Ectodermal cell (in vitro differentiated cells): ENCODE results near the gene ALPK3.
"Not testable (repeated sequence)": the region's sequence is repeated elsewhere in the genome, so short reads cannot be mapped to it uniquely, and the experiment has no call there.

Source experiments
- H3K27ac ChIP-seq: 2 replicates; pipeline ENCODE4 v1.7.0; 2013; ENCODE audit warnings: mild to moderate bottlenecking, low read depth, low read length; ENCODE audit not compliant: insufficient read depth, poor library complexity, severe bottlenecking
- H3K27me3 ChIP-seq: 2 replicates; pipeline ENCODE4 v1.7.0; 2013; ENCODE audit warnings: mild to moderate bottlenecking, low read length; ENCODE audit not compliant: insufficient read depth, control insufficient read depth, poor library complexity, severe bottlenecking
- H3K36me3 ChIP-seq: one replicate; pipeline ENCODE4 v1.7.0; 2013; ENCODE audit warnings: low read length; ENCODE audit not compliant: control insufficient read depth, insufficient read depth
- H3K4me1 ChIP-seq: one replicate; pipeline ENCODE4 v1.7.0; 2013; ENCODE audit warnings: low read length; ENCODE audit not compliant: control insufficient read depth, insufficient read depth
- H3K4me3 ChIP-seq: 2 replicates; pipeline ENCODE4 v1.7.0; 2013; ENCODE audit warnings: low read depth, low read length, control low read depth; ENCODE audit not compliant: insufficient read depth
- H3K9me3 ChIP-seq: 2 replicates; pipeline ENCODE4 v1.7.0; 2013; ENCODE audit warnings: mild to moderate bottlenecking, low read length, moderate library complexity; ENCODE audit not compliant: control insufficient read depth
- WGBS, 2 experiments: methylation state at CpG; one replicate each; pipeline ENCODE4 v1.1.7; 2013; ENCODE audit warnings: missing lambda C conversion rate in 2 of 2; 5-methylcytosine and 5-hydroxymethylcytosine counted together

Gene ALPK3

GRCh38 chr15:84869510-84869909, 52.4 kb downstream of the ALPK3 start:
- H3K36me3 ChIP-seq = no peaks in the 10 kb centered on the region
- 95 to 97% methylated on average over 3 of the region's 3 CpGs for WGBS, 2 experiments
- no peak overlapping the region for H3K4me3 ChIP-seq
- H3K4me1 ChIP-seq = no peaks in the 10 kb centered on the region
- no peaks in the 10 kb centered on the region for H3K27me3 ChIP-seq
- no peak overlapping the region for H3K27ac ChIP-seq
- H3K9me3 ChIP-seq = no peaks in the 10 kb centered on the region

- Histone ChIP-seq H3K4me3 (no peak overlapping the region), H3K9me3 (no peaks in the 10 kb centered on the region), H3K27me3 (no peaks in the 10 kb centered on the region), H3K36me3 (no peaks in the 10 kb centered on the region), H3K4me1 (no peaks in the 10 kb centered on the region), H3K27ac (no peak overlapping the region)
- 91 to 92% methylated on average over 9 of the region's 9 CpGs for WGBS, 2 experiments
Observed at GRCh38 chr15:84871428-84871985, 54.4 kb downstream of the ALPK3 start.

- Histone ChIP-seq H3K27ac (no peak overlapping the region), H3K27me3 (no peaks in the 10 kb centered on the region), H3K36me3 (no peaks in the 10 kb centered on the region), H3K4me1 (no peaks in the 10 kb centered on the region), H3K9me3 (no peaks in the 10 kb centered on the region), H3K4me3 (no peak overlapping the region)
- WGBS, 2 experiments = 94 to 95% methylated on average over 17 of the region's 17 CpGs
Observed at GRCh38 chr15:84872009-84872910, 55.1 kb downstream of the ALPK3 start.

- no peak overlapping the region for H3K27ac ChIP-seq
- H3K4me1 ChIP-seq = no peaks in the 10 kb centered on the region
- no peaks in the 10 kb centered on the region for H3K36me3 ChIP-seq
- 93% methylated on average over 5 to 7 of the region's 7 CpGs for WGBS, 2 experiments
- H3K9me3 ChIP-seq = no peaks in the 10 kb centered on the region
- H3K4me3 ChIP-seq = no peak overlapping the region
- no peaks in the 10 kb centered on the region for H3K27me3 ChIP-seq
Observed at GRCh38 chr15:84873997-84874396, 56.8 kb downstream of the ALPK3 start.

- H3K4me1 ChIP-seq = no peaks in the 10 kb centered on the region
- no peaks in the 10 kb centered on the region for H3K36me3 ChIP-seq
- H3K4me3 ChIP-seq = no peak overlapping the region
- peak overlapping the region; percentile 69 for H3K27ac ChIP-seq
- H3K9me3 ChIP-seq = no peaks in the 10 kb centered on the region
- 82 to 86% methylated on average over 5 of the region's 5 CpGs for WGBS, 2 experiments
- H3K27me3 ChIP-seq = no peaks in the 10 kb centered on the region
Observed at GRCh38 chr15:84874981-84875699, 58.0 kb downstream of the ALPK3 start.

GRCh38 chr15:84876269-84876668, 59.1 kb downstream of the ALPK3 start:
- Histone ChIP-seq H3K27ac (no peak overlapping the region), H3K36me3 (no peaks in the 10 kb centered on the region), H3K4me3 (no peak overlapping the region), H3K4me1 (no peaks in the 10 kb centered on the region), H3K27me3 (no peaks in the 10 kb centered on the region), H3K9me3 (no peaks in the 10 kb centered on the region)

- H3K9me3 ChIP-seq, H3K27me3 ChIP-seq, H3K27ac ChIP-seq, H3K4me3 ChIP-seq, H3K36me3 ChIP-seq, H3K4me1 ChIP-seq: not testable (repeated sequence)
- WGBS, 2 experiments = 92 to 94% methylated on average over 3 of the region's 3 CpGs
Observed at GRCh38 chr15:84877701-84878100, 60.5 kb downstream of the ALPK3 start.

- no peak overlapping the region for H3K27ac ChIP-seq
- H3K9me3 ChIP-seq = no peaks in the 10 kb centered on the region
- no peaks in the 10 kb centered on the region for H3K4me1 ChIP-seq
- no peaks in the 10 kb centered on the region for H3K27me3 ChIP-seq
- 63 to 67% methylated on average over 4 of the region's 4 CpGs for WGBS, 2 experiments
- H3K4me3 ChIP-seq = no peak overlapping the region
- H3K36me3 ChIP-seq = no peaks in the 10 kb centered on the region
Observed at GRCh38 chr15:84878504-84878903, 61.3 kb downstream of the ALPK3 start.

GRCh38 chr15:84879088-84879780, 62.1 kb downstream of the ALPK3 start:
- Histone ChIP-seq H3K4me3 (no peak overlapping the region), H3K27me3 (no peaks in the 10 kb centered on the region), H3K4me1 (no peaks in the 10 kb centered on the region), H3K9me3 (no peaks in the 10 kb centered on the region), H3K36me3 (no peaks in the 10 kb centered on the region), H3K27ac (no peak overlapping the region)
- WGBS, 2 experiments = 92 to 93% methylated on average over 11 of the region's 11 CpGs

GRCh38 chr15:84880007-84880406, 62.9 kb downstream of the ALPK3 start:
- Histone ChIP-seq H3K4me1 (no peaks in the 10 kb centered on the region), H3K4me3 (no peak overlapping the region), H3K36me3 (no peaks in the 10 kb centered on the region), H3K27me3 (no peaks in the 10 kb centered on the region), H3K27ac (no peak overlapping the region), H3K9me3 (no peaks in the 10 kb centered on the region)
- WGBS, 2 experiments = 67 to 82% methylated on average over 3 of the region's 3 CpGs
